Keratinocyte (primary cell): ENCODE data around the gene SMIM7. TPM values are rescaled to one million over a fixed set of nuclear protein-coding genes. Genes with fewer than 3 reads are reported as not detected.

Experiments used
- DNase-seq: peaks from one replicate; pipeline ENCODE4 v3.0.0-alpha.2; 2011; ENCODE audit warnings: low read depth, missing footprints, low spot score
- FAIRE-seq: peaks from 2 replicates; lab custom pipeline; 2011; peaks lifted over from hg19 to GRCh38; lab: Jason Lieb, UNC
- H2AFZ ChIP-seq: 2 replicates; pipeline ENCODE4 v1.6.0; 2012; ENCODE audit warnings: low read length, control low read depth, inconsistent platforms; ENCODE audit not compliant: control insufficient read depth
- H3K27ac ChIP-seq: 2 replicates; pipeline ENCODE4 v1.5.1; 2011; ENCODE audit warnings: low read length; ENCODE audit not compliant: control insufficient read depth, insufficient read depth
- H3K27me3 ChIP-seq: 3 replicates; pipeline ENCODE4 v1.6.0; 2011; ENCODE audit warnings: low read length; ENCODE audit not compliant: control insufficient read depth, insufficient read depth; ENCODE audit errors: extremely low read depth
- H3K36me3 ChIP-seq, 2 experiments: 2 replicates in 1 of 2; 3 replicates in 1 of 2; pipeline ENCODE4 v1.5.1; 2011; ENCODE audit warnings: low read length in 2 of 2, mild to moderate bottlenecking in 1 of 2; ENCODE audit not compliant: control insufficient read depth in 2 of 2, insufficient read depth in 2 of 2; ENCODE audit errors: extremely low read depth in 1 of 2
- H3K4me1 ChIP-seq: 3 replicates; pipeline ENCODE4 v1.5.1; 2011; ENCODE audit warnings: low read length; ENCODE audit not compliant: control insufficient read depth, insufficient read depth; ENCODE audit errors: extremely low read depth
- H3K4me2 ChIP-seq: 3 replicates; pipeline ENCODE4 v1.6.0; 2011; ENCODE audit warnings: low read depth, low read length; ENCODE audit not compliant: control insufficient read depth, insufficient read depth; ENCODE audit errors: extremely low read depth
- H3K4me3 ChIP-seq, 3 experiments: fragments of 200-600 bp in 1 of 3; sonication (generic) in 1 of 3; 2 replicates in 2 of 3; 3 replicates in 1 of 3; pipeline ENCODE4 v1.5.1; 2011 to 2016; ENCODE audit warnings: low read length in 3 of 3, mild to moderate bottlenecking in 3 of 3, control low read depth in 2 of 3, inconsistent platforms in 1 of 3, low read depth in 1 of 3, mixed read lengths in 1 of 3, mixed run types in 1 of 3, moderate library complexity in 1 of 3; ENCODE audit not compliant: control insufficient read depth in 2 of 3, insufficient read depth in 2 of 3; ENCODE audit errors: extremely low read depth in 1 of 3
- H3K79me2 ChIP-seq: 2 replicates; pipeline ENCODE4 v1.6.0; 2012; ENCODE audit warnings: low read length; ENCODE audit not compliant: control insufficient read depth, insufficient read depth
- H3K9ac ChIP-seq: 3 replicates; pipeline ENCODE4 v1.6.0; 2011; ENCODE audit warnings: low read length; ENCODE audit not compliant: control insufficient read depth, insufficient read depth; ENCODE audit errors: extremely low read depth
- H3K9me1 ChIP-seq: 3 replicates; pipeline ENCODE4 v1.6.0; 2011; ENCODE audit warnings: low read length; ENCODE audit not compliant: control insufficient read depth, insufficient read depth; ENCODE audit errors: extremely low read depth
- H3K9me3 ChIP-seq: 2 replicates; pipeline ENCODE4 v1.5.1; 2012; ENCODE audit warnings: low read depth, low read length; ENCODE audit not compliant: control insufficient read depth
- H4K20me1 ChIP-seq: 3 replicates; pipeline ENCODE4 v1.6.0; 2011; ENCODE audit warnings: low read length; ENCODE audit not compliant: control insufficient read depth, insufficient read depth; ENCODE audit errors: extremely low read depth
- CTCF ChIP-seq, 3 experiments: IDR thresholded peaks in 1 of 3; conservative IDR thresholded peaks in 1 of 3; optimal IDR thresholded peaks in 1 of 3; 2 replicates in 2 of 3; 3 replicates in 1 of 3; pipeline versions ENCODE3 to v1.5.1; 2011; ENCODE audit warnings: low read length in 3 of 3, mild to moderate bottlenecking in 3 of 3, moderate library complexity in 2 of 3, control low read depth in 1 of 3, inconsistent platforms in 1 of 3; ENCODE audit not compliant: insufficient read depth in 2 of 3; ENCODE audit errors: extremely low read depth in 1 of 3
- EZH2 ChIP-seq: IDR thresholded peaks from one replicate; pipeline ENCODE4 v1.6.1; 2012; ENCODE audit warnings: inconsistent platforms, mild to moderate bottlenecking, low read length, moderate library complexity
- dilution Hi-C: fragments of 300-500 bp; cut with MboI; formaldehyde crosslinking; loops from one replicate; pipeline ENCODE4 v1.7.0; 2020; ENCODE audit warnings: low sequenced_read_pairs; ENCODE audit not compliant: extremely low pct_ligation_motif_present
- polyA plus RNA-seq, 5 experiments: library from polyadenylated mRNA; depleted of rRNA in 3 of 5; stranded (reverse) in 3 of 5; stranded (forward) in 1 of 5; unstranded in 1 of 5; fragments of >200 nt; gene quantifications; 1 replicate in 1 of 5; 2 replicates in 3 of 5; 3 replicates in 1 of 5; pipeline versions ENCODE4 v1.2.1 to v1.2.3, GENCODE V29; 2011 to 2012; ENCODE audit warnings: missing spikeins in 2 of 5, low read depth in 1 of 5, low replicate concordance in 1 of 5

The SMIM7 gene
- polyA plus RNA-seq, 1 donor (not counting 4 experiments of a cell fraction or from before 2014, with no cell fraction given): 79.1 TPM

GRCh38 chr19:16623066-16623465 lies 36.9 kb downstream of the SMIM7 start:
- H3K4me1 ChIP-seq: peaks cover 9% of the 10 kb centered on the region
- FAIRE-seq (no peak), DNase-seq (no peak)
- H3K4me2 ChIP-seq: no peak overlapping the region
- no peak for TF ChIP-seq CTCF (optimal IDR thresholded peaks at IDR 0.05 in 1 of 3, IDR thresholded peaks at IDR 0.05 in 1 of 3, conservative IDR thresholded peaks at IDR 0.05 in 1 of 3; ENCODE audit: extremely low read depth in 1 of 3, insufficient read depth in 2 of 3, low read length in 3 of 3)
- TF ChIP-seq EZH2: no peak
- H3K9me1 ChIP-seq: peaks cover 6% of the 10 kb centered on the region
- H2AFZ ChIP-seq: no peak overlapping the region
- peaks cover 97% of the 10 kb centered on the region for H3K79me2 ChIP-seq
- H4K20me1 ChIP-seq: peaks cover 44% of the 10 kb centered on the region
- H3K9me3 ChIP-seq: no peaks in the 10 kb centered on the region
- H3K36me3 ChIP-seq: peaks cover 20 to 25% of the 10 kb centered on the region in 2 experiments
- no peak overlapping the region for H3K27ac ChIP-seq
- no peak overlapping the region for H3K4me3 ChIP-seq
- H3K9ac ChIP-seq: no peak overlapping the region
- H3K27me3 ChIP-seq: no peaks in the 10 kb centered on the region
- dilution Hi-C loops: no loop called here

GRCh38 chr19:16621165-16621800 lies 38.7 kb downstream of the SMIM7 start:
- no peak overlapping the region for H3K4me3 ChIP-seq
- H2AFZ ChIP-seq: no peak overlapping the region
- H3K4me2 ChIP-seq: no peak overlapping the region
- no peak overlapping the region for H3K27ac ChIP-seq
- H4K20me1 ChIP-seq: peaks cover 52% of the 10 kb centered on the region
- H3K79me2 ChIP-seq: peaks cover 100% of the 10 kb centered on the region
- TF ChIP-seq CTCF (optimal IDR thresholded peaks at IDR 0.05 in 1 of 3, IDR thresholded peaks at IDR 0.05 in 1 of 3, conservative IDR thresholded peaks at IDR 0.05 in 1 of 3; ENCODE audit: extremely low read depth in 1 of 3, insufficient read depth in 2 of 3, low read length in 3 of 3) (no peak), EZH2 (no peak)
- H3K9me3 ChIP-seq: no peaks in the 10 kb centered on the region
- H3K27me3 ChIP-seq: no peaks in the 10 kb centered on the region
- H3K9ac ChIP-seq: no peak overlapping the region
- peaks cover 5% of the 10 kb centered on the region for H3K4me1 ChIP-seq
- DNase-seq (no peak), FAIRE-seq (no peak)
- peaks cover 20 to 25% of the 10 kb centered on the region in 2 experiments for H3K36me3 ChIP-seq
- dilution Hi-C loops: no loop called here
- peaks cover 7% of the 10 kb centered on the region for H3K9me1 ChIP-seq
